Tibial artery (tissue), 4 donors: ENCODE results near the gene DRC3.
"Not testable (repeated sequence)": the region's sequence is repeated elsewhere in the genome, so short reads cannot be mapped to it uniquely, and the experiment has no call there.

Source experiments
- DNase-seq, 2 donors: peaks; one replicate each; pipeline ENCODE4 v3.0.0-alpha.2; 2019
- H3K27ac ChIP-seq, 2 donors: fragments of 200-600 bp; sonication (generic) in 1 of 2; 1 replicate in 1 of 2; 2 replicates in 1 of 2; pipeline ENCODE4 v1.5.1; 2018 to 2019; ENCODE audit warnings: mild to moderate bottlenecking in 1 of 2
- H3K27me3 ChIP-seq, 2 donors: fragments of 200-600 bp; sonication (generic) in 1 of 2; one replicate each; pipeline versions ENCODE4 v1.5.1 to v1.6.0; 2016 to 2019
- H3K36me3 ChIP-seq, 3 donors: fragments of 200-600 bp; sonication (generic) in 2 of 3; one replicate each; pipeline ENCODE4 v1.5.1; 2016 to 2019; ENCODE audit warnings: mild to moderate bottlenecking in 2 of 3
- H3K4me1 ChIP-seq, 4 donors: fragments of 200-600 bp; sonication (generic) in 2 of 4; 1 replicate in 3 of 4; 2 replicates in 1 of 4; pipeline ENCODE4 v1.5.1; 2016 to 2019
- H3K4me3 ChIP-seq, 2 donors: fragments of 200-600 bp; sonication (generic) in 1 of 2; 1 replicate in 1 of 2; 2 replicates in 1 of 2; pipeline ENCODE4 v1.5.1; 2018 to 2019; ENCODE audit warnings: mild to moderate bottlenecking in 2 of 2
- H3K9me3 ChIP-seq, 3 donors: fragments of 200-600 bp; sonication (generic) in 1 of 3; one replicate each; pipeline ENCODE4 v1.5.1; 2016 to 2019
- CTCF ChIP-seq, 2 experiments: fragments of 200-600 bp in 1 of 2; fragments of 450-650 bp in 1 of 2; IDR thresholded peaks; one replicate each; pipeline ENCODE4 v1.5.1; 2017 to 2019; ENCODE audit warnings: antibody characterized with exemption in 2 of 2, mild to moderate bottlenecking in 1 of 2, moderate library complexity in 1 of 2
- intact Hi-C: fragments of 100-400 bp; cut with DNase I; formaldehyde crosslinking; loops from one replicate; pipeline ENCODE4 v1.15.0; 2023; ENCODE audit warnings: low total_unique reads

Gene DRC3

GRCh38 chr17:17950806-17951205 lies 21.9 kb upstream of the DRC3 start:
- H3K9me3 ChIP-seq = no peaks in the 10 kb centered on the region
- H3K4me1 ChIP-seq = peaks cover 0 to 23% (median 9%) of the 10 kb centered on the region in 4 donors
- DNase-seq = no peak
- H3K4me3 ChIP-seq = no peak overlapping the region
- intact Hi-C loops = no loop called here
- no peaks in the 10 kb centered on the region for H3K27me3 ChIP-seq
- no peak overlapping the region for H3K27ac ChIP-seq
- H3K36me3 ChIP-seq = no peaks in the 10 kb centered on the region
- TF ChIP-seq CTCF (IDR thresholded peaks at IDR 0.05) = no peak

GRCh38 chr17:17951524-17951923 lies 21.1 kb upstream of the DRC3 start:
- no peaks in the 10 kb centered on the region for H3K27me3 ChIP-seq
- no peak for TF ChIP-seq CTCF (IDR thresholded peaks at IDR 0.05)
- no peak overlapping the region for H3K4me3 ChIP-seq
- H3K4me1 ChIP-seq = peaks cover 0 to 27% (median 12%) of the 10 kb centered on the region in 4 donors
- H3K27ac ChIP-seq = no peak overlapping the region
- no peaks in the 10 kb centered on the region for H3K36me3 ChIP-seq
- intact Hi-C loops = no loop called here
- no peak for DNase-seq
- no peaks in the 10 kb centered on the region for H3K9me3 ChIP-seq

GRCh38 chr17:17952691-17953090 lies 20.0 kb upstream of the DRC3 start:
- TF ChIP-seq CTCF (IDR thresholded peaks at IDR 0.05) = no peak
- Histone ChIP-seq H3K9me3 (no peaks in the 10 kb centered on the region), H3K4me3 (no peak overlapping the region), H3K4me1 (peaks cover 0 to 32% (median 18%) of the 10 kb centered on the region in 4 donors), H3K36me3 (no peaks in the 10 kb centered on the region), H3K27ac (no peak overlapping the region), H3K27me3 (no peaks in the 10 kb centered on the region)
- intact Hi-C loops = no loop called here
- DNase-seq = no peak

- Histone ChIP-seq H3K36me3 (no peaks in the 10 kb centered on the region), H3K27me3 (no peaks in the 10 kb centered on the region), H3K27ac (no peak overlapping the region), H3K4me3 (no peak overlapping the region), H3K4me1 (peaks cover 0 to 35% (median 27%) of the 10 kb centered on the region in 4 donors), H3K9me3 (no peaks in the 10 kb centered on the region)
- TF ChIP-seq CTCF (IDR thresholded peaks at IDR 0.05) = no peak
- no peak for DNase-seq
- intact Hi-C loops = no loop called here
Observed at GRCh38 chr17:17954079-17954478, 18.6 kb upstream of the DRC3 start.

- H3K27me3 ChIP-seq, DNase-seq, H3K9me3 ChIP-seq, H3K4me3 ChIP-seq, intact Hi-C loops, H3K27ac ChIP-seq, H3K36me3 ChIP-seq: not testable (repeated sequence)
- H3K4me1 ChIP-seq = peaks cover 0 to 48% (median 31%) of the 10 kb centered on the region in 4 donors
Observed at GRCh38 chr17:17955790-17956341, 16.8 kb upstream of the DRC3 start.

- no peak for TF ChIP-seq CTCF (IDR thresholded peaks at IDR 0.05)
- Histone ChIP-seq H3K9me3 (no peaks in the 10 kb centered on the region), H3K27ac (peak overlapping the region; percentile 44 to 63), H3K4me1 (peaks cover 0 to 45% (median 31%) of the 10 kb centered on the region in 4 donors), H3K4me3 (no peak overlapping the region), H3K36me3 (no peaks in the 10 kb centered on the region), H3K27me3 (no peaks in the 10 kb centered on the region)
- no peak for DNase-seq
- intact Hi-C loops = no loop called here
Observed at GRCh38 chr17:17957584-17957916, 15.1 kb upstream of the DRC3 start.
